SJSA1 (cell line): ENCODE results near the gene RUNX1. TPM values are rescaled to one million over a fixed set of nuclear protein-coding genes. Genes with fewer than 3 reads are reported as not detected.

Experiments used
- DNase-seq, 2 experiments: peaks; one replicate each; pipeline ENCODE4 v3.0.0-alpha.2; 2015 to 2020; ENCODE audit warnings: low spot score in 2 of 2, low read depth in 1 of 2
- H3K27ac ChIP-seq: fragments of 250-450 bp; sonication (Bioruptor Pico); 2 replicates; pipeline ENCODE4 v1.5.1; 2020; ENCODE audit warnings: mild to moderate bottlenecking, moderate library complexity
- H3K27me3 ChIP-seq: fragments of 250-450 bp; sonication (Bioruptor Pico); replicated peaks from 2 replicates; pipeline ENCODE4 v1.5.1; 2020; ENCODE audit warnings: mild to moderate bottlenecking, moderate library complexity
- H3K36me3 ChIP-seq: fragments of 250-450 bp; sonication (Bioruptor Pico); 2 replicates; pipeline ENCODE4 v1.5.1; 2020; ENCODE audit warnings: mild to moderate bottlenecking
- H3K4me1 ChIP-seq: fragments of 250-450 bp; sonication (Bioruptor Pico); replicated peaks from 2 replicates; pipeline ENCODE4 v1.6.1; 2021; ENCODE audit warnings: mild to moderate bottlenecking
- H3K4me3 ChIP-seq: fragments of 250-450 bp; sonication (Bioruptor Pico); 2 replicates; pipeline ENCODE4 v1.5.1; 2020; ENCODE audit warnings: mild to moderate bottlenecking
- H3K9me3 ChIP-seq: fragments of 250-450 bp; sonication (Bioruptor Pico); replicated peaks from 2 replicates; pipeline ENCODE4 v1.5.1; 2020; ENCODE audit warnings: mild to moderate bottlenecking
- total RNA-seq: library from RNA; depleted of rRNA; stranded (reverse); fragments of >200 nt; shearing (Covaris generic); gene quantifications from 2 replicates; pipeline ENCODE4 v1.2.3, GENCODE V29; 2014

Gene RUNX1
- total RNA-seq, 1 experiment from 2014 or later = 18.0 TPM

DNA sequence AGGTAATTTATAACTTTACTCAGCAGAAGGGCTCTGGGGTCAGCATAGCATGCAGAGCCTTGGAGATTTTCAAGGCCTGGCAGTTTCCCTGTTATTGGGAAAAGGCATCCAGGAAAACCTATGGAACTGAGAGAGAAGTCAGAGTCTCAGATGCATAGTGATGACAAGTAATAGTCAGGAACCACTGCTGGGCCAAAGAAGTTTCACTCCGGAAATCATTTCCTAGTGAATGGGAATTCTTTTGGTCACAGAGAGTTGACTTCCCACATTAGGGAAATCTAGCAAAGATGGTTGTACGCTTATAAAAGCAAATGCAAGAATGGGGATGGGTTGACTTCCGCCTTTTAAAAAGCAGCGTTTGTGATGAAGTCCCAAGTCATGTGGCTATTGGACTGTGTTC, 28.4 kb upstream of the RUNX1 start:
- Histone ChIP-seq H3K27ac (no peak overlapping the region), H3K36me3 (no peaks in the 10 kb centered on the region), H3K9me3 (0 out of 2 replicates have a peak, but pooled peaks cover 3% of the 10 kb centered on the region), H3K27me3 (no peaks in the 10 kb centered on the region), H3K4me3 (no peak overlapping the region), H3K4me1 (peaks cover 19% of the 10 kb centered on the region)
- no peak for DNase-seq

DNA sequence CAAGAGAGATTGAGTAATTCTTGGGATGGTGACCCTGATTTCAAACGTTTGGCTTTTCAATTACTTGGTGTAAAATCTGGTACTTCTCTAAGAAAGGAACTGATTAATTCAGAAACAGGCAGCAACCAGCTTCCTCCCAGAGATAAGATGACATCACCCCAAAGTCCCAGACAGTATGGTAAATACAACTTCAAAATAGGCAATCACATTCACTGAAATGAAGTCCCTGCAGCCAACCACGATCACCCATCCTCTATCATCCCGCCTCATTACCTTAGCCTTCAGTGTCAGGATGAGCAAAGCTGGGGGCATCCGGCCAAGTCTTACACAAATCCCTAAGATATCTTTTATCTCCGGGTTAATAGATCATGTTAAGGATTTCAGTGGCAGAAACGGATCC, 26.4 kb upstream of the RUNX1 start:
- DNase-seq = no peak

DNA sequence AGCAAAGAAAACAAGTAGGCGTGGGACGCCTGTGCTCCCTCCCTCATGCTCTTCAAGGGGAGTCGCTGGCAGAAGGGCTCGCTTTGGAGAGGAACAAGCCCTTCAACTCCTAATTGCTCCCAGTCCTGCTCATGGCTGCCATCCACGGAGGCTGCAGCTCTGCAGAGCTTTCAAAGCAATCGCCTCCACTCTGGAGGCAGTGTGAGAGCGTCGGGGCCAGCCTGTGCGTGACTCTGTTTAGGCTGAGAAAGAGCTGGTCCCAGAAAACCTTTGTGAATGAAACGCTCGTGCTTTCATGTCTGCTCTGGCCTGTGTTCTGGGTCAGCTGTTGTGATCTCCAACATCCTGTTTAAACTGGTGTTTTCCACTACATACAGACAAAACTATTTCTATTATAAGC, 23.9 kb upstream of the RUNX1 start:
- Histone ChIP-seq H3K4me1 (peaks cover 41% of the 10 kb centered on the region), H3K4me3 (no peak overlapping the region), H3K36me3 (no peaks in the 10 kb centered on the region), H3K27ac (peak overlapping the region; percentile 77), H3K27me3 (no peaks in the 10 kb centered on the region), H3K9me3 (0 out of 2 replicates have a peak, but pooled peaks cover 3% of the 10 kb centered on the region)
- DNase-seq = peak; percentile 52 to 74

More for the DNA sequence above, 26.4 kb upstream of the RUNX1 start:
- Histone ChIP-seq H3K27ac (no peak overlapping the region), H3K27me3 (no peaks in the 10 kb centered on the region), H3K36me3 (no peaks in the 10 kb centered on the region), H3K4me3 (no peak overlapping the region), H3K4me1 (peaks cover 35% of the 10 kb centered on the region), H3K9me3 (0 out of 2 replicates have a peak, but pooled peaks cover 3% of the 10 kb centered on the region)

DNA sequence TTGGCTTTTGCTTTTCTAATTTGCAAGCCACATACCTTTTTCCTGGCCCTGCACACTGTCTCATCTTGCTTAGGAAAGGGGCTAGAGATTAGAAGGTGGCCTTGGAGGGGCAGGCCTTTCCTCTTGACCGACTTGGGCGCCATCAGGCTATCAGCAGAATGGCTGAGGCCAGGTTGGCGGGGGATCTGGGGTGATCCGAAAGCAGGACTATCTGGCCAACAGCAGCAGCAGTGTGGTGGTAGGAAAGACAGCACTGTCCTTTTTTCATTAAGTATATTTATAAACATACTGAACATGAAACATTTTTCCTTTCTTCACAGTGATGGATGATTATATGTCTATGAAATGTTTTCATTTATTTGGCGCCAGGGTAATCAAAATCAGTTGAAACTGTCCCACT, 23.5 kb upstream of the RUNX1 start:
- no peak for DNase-seq
- H3K36me3 ChIP-seq = no peaks in the 10 kb centered on the region
- H3K27me3 ChIP-seq = no peaks in the 10 kb centered on the region
- 0 out of 2 replicates have a peak, but pooled peaks cover 3% of the 10 kb centered on the region for H3K9me3 ChIP-seq
- peaks cover 40% of the 10 kb centered on the region for H3K4me1 ChIP-seq
- peak overlapping the region; percentile 77 for H3K27ac ChIP-seq
- no peak overlapping the region for H3K4me3 ChIP-seq

DNA sequence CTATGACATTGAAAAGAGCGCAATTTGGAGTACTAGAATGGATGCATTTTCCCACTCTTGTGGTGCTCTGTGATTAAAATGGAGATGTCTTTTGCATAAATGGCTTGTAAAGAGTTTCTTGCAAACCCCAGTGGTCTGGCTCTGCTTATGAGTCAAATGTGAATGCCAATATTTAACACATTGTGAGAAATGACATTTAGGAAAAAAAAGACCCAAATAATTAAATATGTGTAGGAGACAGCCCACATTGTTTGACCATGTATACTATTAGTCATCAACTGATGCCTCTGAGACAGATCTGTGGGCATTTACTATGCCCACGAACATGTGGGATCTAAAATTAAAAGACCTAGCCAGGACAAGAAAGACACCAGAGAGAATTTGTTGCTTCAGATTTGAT, 22.2 kb upstream of the RUNX1 start:
- H3K27me3 ChIP-seq = no peaks in the 10 kb centered on the region
- peaks cover 40% of the 10 kb centered on the region for H3K4me1 ChIP-seq
- DNase-seq = peak in 1 of 2 experiments; percentile 53
- no peak overlapping the region for H3K4me3 ChIP-seq
- H3K27ac ChIP-seq = peak overlapping the region; percentile 46
- H3K36me3 ChIP-seq = no peaks in the 10 kb centered on the region
- 0 out of 2 replicates have a peak, but pooled peaks cover 3% of the 10 kb centered on the region for H3K9me3 ChIP-seq

DNA sequence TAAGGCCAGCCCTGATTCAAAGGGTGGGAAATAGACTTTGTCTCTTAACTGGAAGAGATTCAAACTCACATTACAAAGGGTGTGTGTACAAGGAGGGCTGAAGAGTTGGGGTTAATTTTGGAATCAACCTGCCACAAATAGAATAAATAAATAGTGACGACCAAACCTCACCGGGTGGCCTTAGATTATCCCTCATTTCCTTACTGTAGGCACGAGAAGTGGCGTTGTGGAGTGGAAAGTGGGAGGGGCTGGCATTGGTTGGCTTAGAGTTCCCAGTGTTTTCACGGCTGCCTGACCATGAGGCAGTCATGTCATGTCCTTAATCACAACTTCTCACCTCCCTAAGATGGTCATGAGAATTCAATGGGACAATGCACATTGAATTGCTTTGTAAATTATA, 21.3 kb upstream of the RUNX1 start:
- no peaks in the 10 kb centered on the region for H3K36me3 ChIP-seq
- 0 out of 2 replicates have a peak, but pooled peaks cover 3% of the 10 kb centered on the region for H3K9me3 ChIP-seq
- no peak overlapping the region for H3K4me3 ChIP-seq
- H3K4me1 ChIP-seq = peaks cover 40% of the 10 kb centered on the region
- DNase-seq = peak; percentile 81 to 91
- H3K27ac ChIP-seq = peak overlapping the region; percentile 46
- H3K27me3 ChIP-seq = no peaks in the 10 kb centered on the region

- no peak for DNase-seq
- no peak overlapping the region for H3K4me3 ChIP-seq
- no peak overlapping the region for H3K27ac ChIP-seq
- no peaks in the 10 kb centered on the region for H3K36me3 ChIP-seq
- no peaks in the 10 kb centered on the region for H3K9me3 ChIP-seq
- H3K4me1 ChIP-seq = peaks cover 21% of the 10 kb centered on the region
- H3K27me3 ChIP-seq = no peaks in the 10 kb centered on the region
Measured at GRCh38 chr21:35066824-35067223, 17.7 kb upstream of the RUNX1 start.

DNA sequence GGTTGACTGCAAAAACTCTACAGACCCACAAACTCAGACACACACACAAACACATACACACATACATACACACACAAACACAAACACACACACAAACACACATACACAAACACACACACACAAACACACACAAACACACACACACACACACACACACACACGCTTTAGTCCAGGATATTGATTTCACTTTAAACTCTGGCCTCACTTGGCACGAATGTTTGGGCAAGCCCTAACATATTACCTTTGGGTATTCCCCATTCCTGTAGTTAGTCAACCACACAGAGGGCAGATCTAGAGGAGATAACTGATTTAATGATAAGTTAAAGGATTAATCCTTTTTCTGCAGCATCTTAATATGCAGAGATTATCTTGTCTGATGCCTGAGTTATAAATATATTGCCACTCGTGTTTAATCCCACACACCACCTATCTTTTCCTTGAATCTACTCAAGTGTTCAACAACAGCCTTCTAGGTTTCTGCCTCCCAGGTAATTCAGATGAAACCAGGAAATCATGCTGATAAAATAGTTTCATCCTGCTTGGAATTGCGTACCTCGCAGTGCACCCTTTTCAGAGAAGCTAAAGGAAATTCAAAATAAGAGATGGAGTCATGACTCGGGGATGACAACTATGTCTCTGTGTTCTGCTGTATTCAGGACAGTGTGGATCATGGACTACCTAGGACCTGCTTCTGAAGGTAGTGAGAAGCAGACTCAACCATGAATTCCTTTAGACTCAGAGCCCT, 14.5 kb upstream of the RUNX1 start:
- H3K4me3 ChIP-seq = no peak overlapping the region
- no peaks in the 10 kb centered on the region for H3K27me3 ChIP-seq
- DNase-seq = no peak

DNA sequence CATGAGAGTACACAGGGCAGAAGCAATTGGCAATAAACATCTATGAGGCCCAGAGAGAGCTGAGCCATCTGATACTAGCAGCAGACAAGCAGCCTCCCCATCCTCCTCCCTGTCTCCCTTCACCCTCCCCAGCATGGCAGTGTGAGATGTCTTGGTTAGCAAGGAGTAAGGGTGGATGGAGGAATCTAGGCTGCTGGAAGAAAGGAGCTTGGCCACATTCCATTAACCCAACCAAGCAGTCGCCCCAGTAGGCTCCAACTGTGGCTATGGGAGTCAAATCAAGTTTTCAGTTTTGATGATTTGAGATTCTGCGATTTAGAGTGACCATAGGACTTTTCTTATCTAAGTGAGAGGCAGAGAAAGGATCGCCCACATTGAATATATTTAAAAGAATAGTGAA, 12.9 kb upstream of the RUNX1 start:
- H3K27ac ChIP-seq = no peak overlapping the region

More for the DNA sequence above, 14.5 kb upstream of the RUNX1 start:
- no peaks in the 10 kb centered on the region for H3K9me3 ChIP-seq
- no peaks in the 10 kb centered on the region for H3K36me3 ChIP-seq
- H3K27ac ChIP-seq = no peak overlapping the region
- H3K4me1 ChIP-seq = no peaks in the 10 kb centered on the region

GRCh38 chr21:35059742-35060141, 10.6 kb upstream of the RUNX1 start:
- no peaks in the 10 kb centered on the region for H3K9me3 ChIP-seq
- no peak overlapping the region for H3K27ac ChIP-seq
- H3K36me3 ChIP-seq = no peaks in the 10 kb centered on the region
- no peak for DNase-seq
- no peaks in the 10 kb centered on the region for H3K27me3 ChIP-seq
- no peaks in the 10 kb centered on the region for H3K4me1 ChIP-seq
- no peak overlapping the region for H3K4me3 ChIP-seq

More for the DNA sequence above, 12.9 kb upstream of the RUNX1 start:
- Histone ChIP-seq H3K36me3 (no peaks in the 10 kb centered on the region), H3K27me3 (no peaks in the 10 kb centered on the region), H3K9me3 (no peaks in the 10 kb centered on the region), H3K4me1 (no peaks in the 10 kb centered on the region), H3K4me3 (no peak overlapping the region)
- DNase-seq = no peak

- DNase-seq = no peak
- Histone ChIP-seq H3K4me1 (peaks cover 12% of the 10 kb centered on the region), H3K27ac (no peak overlapping the region)
Measured at GRCh38 chr21:35058058-35058457, 9.0 kb upstream of the RUNX1 start.

DNA sequence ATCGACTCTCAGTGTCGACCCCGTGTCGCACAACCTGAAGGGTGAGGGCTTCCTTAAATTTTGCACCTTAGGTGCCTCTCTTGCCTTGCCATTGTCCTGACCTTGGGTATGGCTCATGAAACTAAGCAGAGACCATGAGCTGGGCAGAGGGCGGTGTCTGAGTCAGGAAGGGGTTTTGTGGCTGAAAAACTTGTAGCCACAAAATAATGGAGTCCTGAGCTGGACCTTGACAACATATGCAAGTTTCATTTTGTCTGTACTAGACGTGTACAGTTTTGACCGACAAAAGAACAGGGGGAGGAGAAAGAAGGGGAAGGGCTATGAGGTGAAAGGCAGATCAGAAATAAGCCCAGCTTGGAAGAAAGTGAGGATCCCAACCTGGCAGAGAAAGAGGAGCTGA, 8.3 kb upstream of the RUNX1 start:
- Histone ChIP-seq H3K9me3 (no peaks in the 10 kb centered on the region), H3K27me3 (no peaks in the 10 kb centered on the region), H3K4me3 (no peak overlapping the region), H3K27ac (no peak overlapping the region), H3K4me1 (peaks cover 18% of the 10 kb centered on the region), H3K36me3 (no peaks in the 10 kb centered on the region)
- no peak for DNase-seq

More at GRCh38 chr21:35058058-35058457, 9.0 kb upstream of the RUNX1 start:
- no peaks in the 10 kb centered on the region for H3K27me3 ChIP-seq
- H3K4me3 ChIP-seq = no peak overlapping the region
- no peaks in the 10 kb centered on the region for H3K9me3 ChIP-seq
- H3K36me3 ChIP-seq = no peaks in the 10 kb centered on the region

DNA sequence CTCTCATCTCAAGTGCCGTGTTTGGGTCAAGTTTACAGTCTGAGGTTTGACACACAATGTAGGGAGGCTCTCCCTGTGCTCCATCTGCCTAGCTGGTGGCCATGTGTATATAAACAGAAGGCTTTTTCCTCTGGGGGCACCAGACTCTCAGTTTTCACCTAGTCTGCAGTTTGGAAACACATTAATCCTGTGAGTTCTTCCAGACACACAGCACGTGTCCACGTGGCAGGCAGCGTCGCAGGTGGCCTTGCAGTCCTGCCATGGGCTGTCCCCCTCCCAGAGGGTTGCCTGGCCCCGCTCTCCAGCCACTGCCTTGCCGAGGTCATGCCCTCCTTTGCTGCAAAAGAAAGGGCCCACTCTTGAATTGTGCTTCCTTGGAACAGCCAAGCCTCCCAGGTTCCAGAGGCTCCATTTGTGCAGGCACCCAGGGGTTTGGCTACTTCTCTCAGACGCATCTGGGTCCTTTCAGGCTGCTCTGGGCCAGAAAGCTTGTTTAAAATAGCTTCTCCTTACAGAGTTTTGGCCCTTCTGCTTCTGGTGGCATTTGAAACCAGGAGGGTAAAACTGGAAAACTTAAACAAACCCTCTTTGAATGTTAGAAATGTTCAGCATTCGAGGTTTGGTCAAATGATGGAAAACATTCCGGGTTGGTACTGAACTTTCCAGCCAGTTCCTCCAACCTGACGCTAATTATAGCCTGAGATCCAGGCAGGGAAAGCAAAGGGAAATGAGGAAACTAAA, 4.4 kb upstream of the RUNX1 start:
- DNase-seq = peak; percentile 61 to 75
- peak overlapping the region; percentile 5; the same call in 1 of the 2 replicates for H3K27ac ChIP-seq
- no peaks in the 10 kb centered on the region for H3K36me3 ChIP-seq
- no peak overlapping the region for H3K4me3 ChIP-seq
- no peaks in the 10 kb centered on the region for H3K9me3 ChIP-seq
- peaks cover 44% of the 10 kb centered on the region for H3K4me1 ChIP-seq
- H3K27me3 ChIP-seq = no peaks in the 10 kb centered on the region

DNA sequence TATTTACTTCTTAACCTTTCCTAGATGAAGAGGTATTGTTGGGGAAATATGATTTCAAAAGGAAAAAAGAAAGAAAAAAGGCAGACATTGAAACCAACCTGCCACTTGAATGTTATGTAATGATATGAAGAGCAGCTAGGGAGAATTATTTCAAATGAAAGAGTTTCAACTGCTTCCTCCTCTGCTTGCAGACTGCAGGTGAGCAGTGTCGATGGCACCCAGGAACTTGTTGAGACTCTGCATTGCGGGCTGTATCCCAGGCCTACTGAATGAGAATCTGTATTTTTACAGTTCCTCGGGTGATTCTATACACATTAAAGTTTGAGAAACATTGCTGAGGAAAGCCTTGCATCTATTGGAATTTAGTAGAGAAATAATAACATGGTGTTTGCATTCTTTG, 3.7 kb upstream of the RUNX1 start:
- Histone ChIP-seq H3K27ac (no peak overlapping the region), H3K27me3 (no peaks in the 10 kb centered on the region), H3K9me3 (no peaks in the 10 kb centered on the region), H3K4me3 (no peak overlapping the region), H3K36me3 (no peaks in the 10 kb centered on the region), H3K4me1 (peaks cover 44% of the 10 kb centered on the region)
- DNase-seq = no peak
